ENCODE results near the gene KLHL8.
"Not testable (repeated sequence)": the region's sequence is repeated elsewhere in the genome, so short reads cannot be mapped to it uniquely, and the experiment has no call there.

KLHL8 gene

DNA sequence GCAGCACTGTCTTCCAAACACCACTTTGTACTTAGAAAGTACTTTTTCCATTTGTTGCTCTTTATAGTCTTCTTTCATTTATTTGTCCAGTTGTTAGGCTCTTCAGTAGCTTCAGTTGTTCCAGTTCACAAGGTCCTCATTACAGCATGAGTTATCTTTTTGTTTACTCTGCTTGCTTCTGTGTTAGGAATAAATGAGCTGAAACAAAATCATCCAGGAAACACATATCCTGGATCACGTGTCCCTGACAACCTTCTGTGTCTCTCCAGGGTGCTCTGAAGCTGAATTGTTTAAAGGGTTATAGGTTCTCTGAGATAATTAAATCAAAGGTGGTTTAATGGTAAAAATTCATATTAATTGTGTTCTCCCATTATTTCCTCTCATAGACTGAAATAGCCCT is 19.9 kb upstream of the KLHL8 start:
- peaks cover 16% of the 10 kb centered on the region for H3K27me3 Mint-ChIP-seq
- H3K36me3 Mint-ChIP-seq = peaks cover 3% of the 10 kb centered on the region
- H3K4me3 Mint-ChIP-seq = no peak overlapping the region
- peaks cover 6% of the 10 kb centered on the region for H3K4me1 Mint-ChIP-seq
- no peak overlapping the region for H3K27ac Mint-ChIP-seq
- DNase-seq = no peak
- CTCF ChIA-PET = no interaction called here
- peaks cover 15% of the 10 kb centered on the region for H3K9me3 Mint-ChIP-seq

DNA sequence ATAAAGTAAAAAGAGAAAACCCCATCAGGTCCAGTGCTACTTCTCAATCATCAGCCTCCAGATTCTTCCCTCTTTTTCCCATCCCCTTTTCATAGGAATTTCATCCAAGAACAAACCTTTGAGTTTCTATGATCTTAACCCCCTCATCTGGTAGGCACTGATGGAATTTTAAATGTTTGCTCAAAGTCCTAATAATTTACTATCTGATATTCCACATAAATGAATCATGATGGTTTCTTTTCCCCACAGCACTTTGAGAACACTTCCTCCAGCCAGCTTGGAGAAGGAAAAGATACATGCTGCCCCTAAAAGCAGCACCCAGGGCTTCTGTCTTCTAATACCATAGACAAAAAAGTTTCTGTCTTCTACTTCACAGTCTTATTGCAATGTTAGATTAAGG is 19.4 kb upstream of the KLHL8 start:
- H3K4me1 Mint-ChIP-seq = peaks cover 6% of the 10 kb centered on the region
- peaks cover 15% of the 10 kb centered on the region for H3K9me3 Mint-ChIP-seq
- CTCF ChIA-PET = no interaction called here
- peaks cover 3% of the 10 kb centered on the region for H3K36me3 Mint-ChIP-seq
- no peak overlapping the region for H3K4me3 Mint-ChIP-seq
- no peak for DNase-seq
- peaks cover 16% of the 10 kb centered on the region for H3K27me3 Mint-ChIP-seq
- no peak overlapping the region for H3K27ac Mint-ChIP-seq

DNA sequence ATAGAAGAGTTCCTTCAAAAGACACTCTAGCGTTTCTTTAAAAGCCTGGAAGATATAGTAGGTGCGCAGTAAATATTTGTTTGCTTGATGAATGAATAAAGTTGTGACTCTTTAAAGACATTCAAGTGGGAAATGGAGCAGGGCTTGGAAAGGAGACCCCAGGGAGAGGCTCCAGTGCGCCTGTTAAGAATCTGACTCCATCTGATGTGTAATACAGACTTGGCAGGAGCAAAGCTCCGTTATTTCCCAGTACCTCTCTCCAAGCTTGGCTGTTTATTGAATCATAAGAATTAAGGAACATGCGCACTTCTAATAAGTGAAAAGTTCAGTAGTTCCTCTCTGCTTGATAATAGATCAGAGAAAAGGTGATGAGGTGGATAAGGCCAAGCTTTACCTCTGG is 18.8 kb upstream of the KLHL8 start:
- peaks cover 16% of the 10 kb centered on the region for H3K27me3 Mint-ChIP-seq
- H3K4me1 Mint-ChIP-seq = peaks cover 6% of the 10 kb centered on the region
- H3K4me3 Mint-ChIP-seq = no peak overlapping the region
- no peak for DNase-seq
- H3K36me3 Mint-ChIP-seq = peaks cover 3% of the 10 kb centered on the region
- no peak overlapping the region for H3K27ac Mint-ChIP-seq
- peaks cover 15% of the 10 kb centered on the region for H3K9me3 Mint-ChIP-seq
- CTCF ChIA-PET = interaction anchor here (0.5 to 1.2 kb wide), 3 partner anchors 11 to 311 kb away, joined by 3 to 5 read pairs (median 3); no protein-coding TSS in a partner anchor

DNA sequence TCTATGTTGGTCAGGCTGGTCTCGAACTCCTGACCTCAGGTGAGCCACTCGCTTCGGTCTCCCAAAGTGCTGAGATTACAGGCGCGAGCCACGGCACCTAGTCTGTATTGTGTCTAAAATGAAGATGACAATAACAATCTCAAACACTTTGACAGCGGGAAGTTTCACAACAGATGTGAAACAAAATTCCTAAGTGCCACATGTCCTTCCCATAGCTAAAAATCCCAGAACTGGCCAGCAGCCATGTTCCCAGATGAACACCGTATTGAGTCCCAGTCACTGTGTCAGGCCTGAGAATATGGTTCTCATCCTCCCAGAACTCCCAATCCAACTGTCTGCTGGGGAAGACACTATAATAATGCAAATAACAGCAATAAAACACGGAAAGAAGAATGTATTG is 16.4 kb upstream of the KLHL8 start:
- Mint-ChIP-seq H3K9me3 (no peaks in the 10 kb centered on the region), H3K4me1 (peaks cover 6% of the 10 kb centered on the region), H3K27ac (no peak overlapping the region), H3K27me3 (peaks cover 11% of the 10 kb centered on the region), H3K36me3 (no peaks in the 10 kb centered on the region), H3K4me3 (no peak overlapping the region)
- no peak for DNase-seq
- CTCF ChIA-PET = interaction anchor here (0.7 to 1.2 kb wide), 4 partner anchors 27 to 314 kb away, joined by 3 read pairs; no protein-coding TSS in a partner anchor

GRCh38 chr4:87235020-87235671 is 14.7 kb upstream of the KLHL8 start:
- H3K36me3 Mint-ChIP-seq = no peaks in the 10 kb centered on the region
- peaks cover 6% of the 10 kb centered on the region for H3K4me1 Mint-ChIP-seq
- no peak for DNase-seq
- H3K9me3 Mint-ChIP-seq = no peaks in the 10 kb centered on the region
- H3K27me3 Mint-ChIP-seq = peaks cover 25% of the 10 kb centered on the region
- H3K4me3 Mint-ChIP-seq = peak overlapping the region; percentile 61
- CTCF ChIA-PET = interaction anchor here (0.7 to 2.2 kb wide), 6 partner anchors 15 to 736 kb away, joined by 3 to 29 read pairs (median 6); partner anchors contain the start of genes HSD17B11 and KLHL8
- H3K27ac Mint-ChIP-seq = no peak overlapping the region

GRCh38 chr4:87232216-87232615 is 11.8 kb upstream of the KLHL8 start:
- Mint-ChIP-seq H3K4me1 (peaks cover 6% of the 10 kb centered on the region), H3K27ac (no peak overlapping the region), H3K9me3 (no peaks in the 10 kb centered on the region), H3K27me3 (peaks cover 31% of the 10 kb centered on the region), H3K4me3 (no peak overlapping the region), H3K36me3 (no peaks in the 10 kb centered on the region)
- no peak for DNase-seq
- CTCF ChIA-PET = no interaction called here

GRCh38 chr4:87230806-87231205 is 10.4 kb upstream of the KLHL8 start:
- no peaks in the 10 kb centered on the region for H3K36me3 Mint-ChIP-seq
- CTCF ChIA-PET = interaction anchor here (1.2 kb wide), 1 partner anchor 80 kb away, joined by 3 read pairs; no protein-coding TSS in a partner anchor
- H3K4me3 Mint-ChIP-seq = no peak overlapping the region
- H3K27me3 Mint-ChIP-seq = peaks cover 31% of the 10 kb centered on the region
- DNase-seq = no peak
- no peak overlapping the region for H3K27ac Mint-ChIP-seq
- no peaks in the 10 kb centered on the region for H3K9me3 Mint-ChIP-seq
- peaks cover 3% of the 10 kb centered on the region for H3K4me1 Mint-ChIP-seq

- Mint-ChIP-seq H3K27ac (no peak overlapping the region), H3K4me1 (no peaks in the 10 kb centered on the region), H3K4me3 (no peak overlapping the region), H3K36me3 (no peaks in the 10 kb centered on the region), H3K9me3 (no peaks in the 10 kb centered on the region), H3K27me3 (peaks cover 31% of the 10 kb centered on the region)
- no peak for DNase-seq
- CTCF ChIA-PET = interaction anchor here (0.7 to 1.2 kb wide), 3 partner anchors 79 to 308 kb away, joined by 3 read pairs; no protein-coding TSS in a partner anchor
Measured at GRCh38 chr4:87229979-87230378, 9.6 kb upstream of the KLHL8 start.

- peaks cover 31% of the 10 kb centered on the region for H3K27me3 Mint-ChIP-seq
- no peak for DNase-seq
- no peak overlapping the region for H3K4me3 Mint-ChIP-seq
- H3K9me3 Mint-ChIP-seq = no peaks in the 10 kb centered on the region
- no peaks in the 10 kb centered on the region for H3K36me3 Mint-ChIP-seq
- no peak overlapping the region for H3K27ac Mint-ChIP-seq
- no peaks in the 10 kb centered on the region for H3K4me1 Mint-ChIP-seq
- CTCF ChIA-PET = no interaction called here
Measured at GRCh38 chr4:87228262-87228860, 7.9 kb upstream of the KLHL8 start.

- peaks cover 26% of the 10 kb centered on the region for H3K27me3 Mint-ChIP-seq
- no peaks in the 10 kb centered on the region for H3K36me3 Mint-ChIP-seq
- no peaks in the 10 kb centered on the region for H3K9me3 Mint-ChIP-seq
- CTCF ChIA-PET = interaction anchor here (0.9 kb wide), 1 partner anchor 77 kb away, joined by 4 read pairs; no protein-coding TSS in a partner anchor
- no peaks in the 10 kb centered on the region for H3K4me1 Mint-ChIP-seq
- no peak for DNase-seq
- no peak overlapping the region for H3K4me3 Mint-ChIP-seq
- H3K27ac Mint-ChIP-seq = no peak overlapping the region
Measured at GRCh38 chr4:87227751-87228151, 7.3 kb upstream of the KLHL8 start.

- Mint-ChIP-seq H3K4me1 (peaks cover 2% of the 10 kb centered on the region), H3K36me3 (no peaks in the 10 kb centered on the region), H3K9me3 (no peaks in the 10 kb centered on the region), H3K4me3 (no peak overlapping the region), H3K27ac (no peak overlapping the region), H3K27me3 (peaks cover 19% of the 10 kb centered on the region)
- CTCF ChIA-PET = interaction anchor here (0.7 kb wide), 1 partner anchor 57 kb away, joined by 3 read pairs; no protein-coding TSS in a partner anchor
- no peak for DNase-seq
Measured at GRCh38 chr4:87225936-87226335, 5.5 kb upstream of the KLHL8 start.

- H3K4me1 Mint-ChIP-seq = peaks cover 5% of the 10 kb centered on the region
- no peaks in the 10 kb centered on the region for H3K9me3 Mint-ChIP-seq
- DNase-seq = no peak
- no peaks in the 10 kb centered on the region for H3K36me3 Mint-ChIP-seq
- CTCF ChIA-PET = no interaction called here
- peaks cover 4% of the 10 kb centered on the region for H3K27me3 Mint-ChIP-seq
- H3K4me3 Mint-ChIP-seq = no peak overlapping the region
- H3K27ac Mint-ChIP-seq = no peak overlapping the region
Measured at GRCh38 chr4:87224141-87224923, 3.9 kb upstream of the KLHL8 start.

- CTCF ChIA-PET = interaction anchor here (1.0 to 2.1 kb wide), 5 partner anchors 8 to 297 kb away, joined by 3 to 9 read pairs (median 4); no protein-coding TSS in a partner anchor
- peaks cover 3% of the 10 kb centered on the region for H3K36me3 Mint-ChIP-seq
- no peaks in the 10 kb centered on the region for H3K9me3 Mint-ChIP-seq
- peak; percentile 70 for DNase-seq
- peak overlapping the region; percentile 86 for H3K4me3 Mint-ChIP-seq
- peaks cover 16% of the 10 kb centered on the region for H3K4me1 Mint-ChIP-seq
- H3K27me3 Mint-ChIP-seq = no peaks in the 10 kb centered on the region
- H3K27ac Mint-ChIP-seq = peak overlapping the region; percentile 94
Measured at GRCh38 chr4:87219632-87220093, 755 bp downstream of the KLHL8 start.

DNA sequence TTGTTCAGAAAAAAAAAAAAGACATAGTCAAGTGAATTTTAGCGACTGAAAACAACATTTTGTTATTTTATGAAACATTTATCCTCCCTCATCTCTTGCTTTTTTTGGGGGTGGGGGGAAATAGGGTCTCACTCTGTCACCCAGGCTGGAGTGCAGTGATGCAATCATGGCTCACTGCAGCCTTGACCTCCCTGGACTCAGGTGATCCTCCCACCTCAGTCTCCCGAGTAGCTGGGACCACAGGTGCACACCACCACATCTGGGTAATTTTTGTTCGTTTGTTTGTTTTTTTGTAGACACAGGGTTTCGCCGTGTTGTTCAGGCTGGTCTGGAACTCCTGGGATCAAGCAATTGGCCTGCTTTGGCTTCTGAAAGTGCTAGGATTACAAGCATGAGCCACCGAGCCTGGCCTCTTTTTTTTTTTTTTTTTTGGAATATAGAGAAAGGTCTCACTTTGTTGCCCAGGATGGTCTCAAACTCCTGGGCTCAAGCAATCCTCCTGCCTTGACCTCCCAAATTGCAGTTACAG is 3.1 kb downstream of the KLHL8 start:
- not testable (repeated sequence) for DNase-seq, H3K36me3 Mint-ChIP-seq, H3K27ac Mint-ChIP-seq, H3K9me3 Mint-ChIP-seq, H3K4me3 Mint-ChIP-seq, H3K27me3 Mint-ChIP-seq
- CTCF ChIA-PET = interaction anchor here (0.7 kb wide), 1 partner anchor 15 kb away, joined by 3 read pairs; no protein-coding TSS in a partner anchor
- peaks cover 16% of the 10 kb centered on the region for H3K4me1 Mint-ChIP-seq

Data from activated naive CD4-positive, alpha-beta T cell treated with anti-CD3 and anti-CD28 coated beads, Interleukin-2, amount 10 ng/mL, durations not matched to agents 7 days and 5 days (primary cell).